HepG2 (cell line): ENCODE measurements around the gene CMIP. TPM values are rescaled to one million over a fixed set of nuclear protein-coding genes. Genes with fewer than 3 reads are reported as not detected.

ENCODE experiments used
- ATAC-seq: fragments of 200-7000 bp; cut with Tn5 transposase; 3 replicates; pipeline ENCODE4 v1.9.1; 2020; ENCODE audit warnings: mild to moderate bottlenecking, moderate library complexity
- BruUV-seq: library from RNA; stranded (reverse); fragments of 400-500 nt; replicated peaks from 2 replicates; lab custom pipeline; 2021; lab: Mats Ljungman, UMichigan
- CTCF ChIA-PET: fragments of 300-600 bp; formaldehyde crosslinking; extraction: SDS; loops from one replicate; lab custom pipeline; 2021; ENCODE audit warnings: low total read pairs, inconsistent platforms, low intra/inter-chr PET ratio; lab: Yijun Ruan, JAX
- POLR2A ChIA-PET: fragments of 350-600 bp; sonication (Branson Sonifier 250); formaldehyde crosslinking; loops from one replicate; lab custom pipeline; 2020; ENCODE audit warnings: antibody characterized with exemption, inconsistent platforms; lab: Yijun Ruan, JAX
- DNase-seq: peaks from one replicate; pipeline ENCODE4 v3.0.0-alpha.2; 2015; ENCODE audit warnings: low spot score
- FAIRE-seq: peaks from 3 replicates; lab custom pipeline; 2011; peaks lifted over from hg19 to GRCh38; lab: Jason Lieb, UNC
- H2AFZ ChIP-seq: one replicate; pipeline ENCODE4 v1.6.1; 2011; ENCODE audit warnings: low read length, inconsistent platforms
- H3K27ac ChIP-seq: fragments of 300-600 bp; 3 replicates; pipeline ENCODE4 v1.8.0; 2011; ENCODE audit warnings: mixed run types, mild to moderate bottlenecking, mixed read lengths, low read length, inconsistent platforms; ENCODE audit not compliant: insufficient read depth; ENCODE audit errors: extremely low read length
- H3K27me3 ChIP-seq, 2 experiments: fragments of 200-600 bp in 1 of 2; 2 replicates in 1 of 2; 3 replicates in 1 of 2; pipeline versions ENCODE4 v1.6.0 to v1.8.0; 2011; ENCODE audit warnings: low read length in 2 of 2, mild to moderate bottlenecking in 2 of 2, moderate library complexity in 2 of 2, inconsistent platforms in 1 of 2; ENCODE audit not compliant: insufficient read depth in 2 of 2, control insufficient read depth in 1 of 2
- H3K36me3 ChIP-seq, 2 experiments: fragments of 200-600 bp in 1 of 2; replicated peaks in 1 of 2; 2 replicates in 1 of 2; 3 replicates in 1 of 2; pipeline versions ENCODE4 v1.5.1 to v1.8.0; 2011; ENCODE audit warnings: low read length in 2 of 2, inconsistent platforms in 1 of 2; ENCODE audit not compliant: insufficient read depth in 2 of 2, control insufficient read depth in 1 of 2
- H3K4me1 ChIP-seq: 2 replicates; pipeline ENCODE4 v1.5.1; 2012; ENCODE audit warnings: low read length, inconsistent platforms; ENCODE audit not compliant: insufficient read depth
- H3K4me2 ChIP-seq: 2 replicates; pipeline ENCODE4 v1.6.0; 2011; ENCODE audit warnings: low read depth, low read length, inconsistent platforms
- H3K4me3 ChIP-seq, 3 experiments: fragments of 200-600 bp in 1 of 3; sonication (generic), shearing (Covaris generic) in 1 of 3; replicated peaks in 1 of 3; 2 replicates each; pipeline ENCODE4 v1.5.1; 2011 to 2016; ENCODE audit warnings: low read length in 3 of 3, inconsistent platforms in 2 of 3, low read depth in 2 of 3, mild to moderate bottlenecking in 2 of 3, control low read depth in 1 of 3, mixed read lengths in 1 of 3; ENCODE audit not compliant: insufficient read depth in 1 of 3
- H3K79me2 ChIP-seq: one replicate; pipeline ENCODE4 v1.6.1; 2011; ENCODE audit warnings: low read length, inconsistent platforms; ENCODE audit not compliant: insufficient read depth
- H3K9ac ChIP-seq: 2 replicates; pipeline ENCODE4 v1.6.0; 2011; ENCODE audit warnings: mild to moderate bottlenecking, low read depth, low read length, inconsistent platforms; ENCODE audit not compliant: insufficient read depth
- H3K9me3 ChIP-seq: 2 replicates; pipeline ENCODE4 v1.5.1; 2012; ENCODE audit warnings: mild to moderate bottlenecking, low read length
- H4K20me1 ChIP-seq: 2 replicates; pipeline ENCODE4 v1.6.0; 2011; ENCODE audit warnings: inconsistent platforms, mild to moderate bottlenecking, low read length, moderate library complexity; ENCODE audit not compliant: insufficient read depth
- ATRX ChIP-seq: sonication (generic); formaldehyde crosslinking; IDR thresholded peaks from 2 replicates; pipeline ENCODE4 v1.4.0; 2020; ENCODE audit warnings: missing genetic modification reagents, borderline replicate concordance
- CENPT ChIP-seq: sonication (generic); formaldehyde crosslinking; IDR thresholded peaks from 2 replicates; pipeline ENCODE4 v1.8.0; 2022; ENCODE audit warnings: low read depth, mild to moderate bottlenecking, moderate library complexity, missing genetic modification reagents
- GRHL1 ChIP-seq: sonication (generic); formaldehyde crosslinking; conservative IDR thresholded peaks from 2 replicates; pipeline ENCODE4 v1.8.0; 2022; ENCODE audit warnings: missing genetic modification reagents
- ISX ChIP-seq: sonication (generic); formaldehyde crosslinking; conservative IDR thresholded peaks from 2 replicates; pipeline ENCODE4 v1.5.0; 2020; ENCODE audit warnings: missing genetic modification reagents
- MIER2 ChIP-seq: IDR thresholded peaks from 2 replicates; pipeline ENCODE4 v1.6.1; 2016; ENCODE audit warnings: missing biosample characterization, missing genetic modification reagents
- RNF2 ChIP-seq: fragments of 450-650 bp; conservative IDR thresholded peaks from 2 replicates; pipeline ENCODE4 v1.6.1; 2016; ENCODE audit warnings: low read depth
- RORA ChIP-seq: sonication (generic); formaldehyde crosslinking; IDR thresholded peaks from 2 replicates; pipeline ENCODE4 v1.5.0; 2020; ENCODE audit warnings: mild to moderate bottlenecking, missing genetic modification reagents, moderate library complexity
- TBX3 ChIP-seq: fragments of 450-650 bp; IDR thresholded peaks from 2 replicates; pipeline ENCODE4 v1.6.1; 2017; ENCODE audit warnings: antibody characterized with exemption, mild to moderate bottlenecking, inconsistent platforms, borderline replicate concordance
- ZMYM3 ChIP-seq: sonication (generic); formaldehyde crosslinking; IDR thresholded peaks from 2 replicates; pipeline ENCODE4 v1.5.1; 2020; ENCODE audit warnings: mild to moderate bottlenecking, missing genetic modification reagents
- ZNF205 ChIP-seq: IDR thresholded peaks from 2 replicates; pipeline ENCODE4 v1.6.1; 2018; ENCODE audit warnings: missing biosample characterization, missing genetic modification reagents
- ZNF407 ChIP-seq: sonication (generic); formaldehyde crosslinking; IDR thresholded peaks from one replicate; pipeline ENCODE4 v1.5.1; 2020; ENCODE audit warnings: mild to moderate bottlenecking, missing genetic modification reagents; ENCODE audit errors: not compliant biosample characterization
- ZNF761 ChIP-seq: sonication (generic); formaldehyde crosslinking; conservative IDR thresholded peaks from 2 replicates; pipeline ENCODE4 v1.4.0; 2020; ENCODE audit warnings: mild to moderate bottlenecking, missing genetic modification reagents
- WGBS: methylation state at CpG from one replicate; pipeline ENCODE4 v1.1.6; 2017; ENCODE audit warnings: low lambda C conversion rate; 5-methylcytosine and 5-hydroxymethylcytosine counted together
- in situ Hi-C: cut with HindIII; loops from 2 replicates; pipeline ENCODE4 v1.10.0; 2017; ENCODE audit warnings: low pct_unique_long_range_greater_than_20kb; ENCODE audit not compliant: extremely low pct_ligation_motif_present
- intact Hi-C: fragments of 100-400 bp; cut with micrococcal nuclease; formaldehyde crosslinking; loops from one replicate; pipeline ENCODE4 v1.10.0; 2022; ENCODE audit not compliant: unreplicated experiment
- polyA plus RNA-seq, 8 experiments: library from polyadenylated mRNA; depleted of rRNA in 3 of 8; stranded (reverse) in 7 of 8; unstranded in 1 of 8; fragments of >200 nt; fragmentation: Illumina TruSeq in 4 of 8; extraction: Trizol in 4 of 8; gene quantifications; 2 replicates each; pipeline versions ENCODE4 v1.2.1 to v1.2.3, GENCODE V29; 2011 to 2016; ENCODE audit warnings: low read depth in 4 of 8, missing spikeins in 1 of 8, mixed read lengths in 1 of 8; ENCODE audit not compliant: insufficient read depth in 1 of 8
- total RNA-seq, 5 experiments: library from RNA; depleted of rRNA; stranded (reverse); fragments of >200 nt; fragmentation: Illumina TruSeq; extraction: Trizol; gene quantifications; 2 replicates each; pipeline ENCODE4 v1.2.3, GENCODE V29; 2016; ENCODE audit warnings: low read depth in 1 of 5
- TF ChIP-seq, protein P1 (sequence below): IDR thresholded peaks from 2 replicates; pipeline ENCODE4 v1.6.1; 2016; ENCODE audit warnings: mild to moderate bottlenecking

CMIP gene
- total and polyA plus RNA-seq, 2 of the 13 experiments (the other 11 are each of a cell fraction or from before 2014, with no cell fraction given): 10.9 to 18.1 TPM

DNA sequence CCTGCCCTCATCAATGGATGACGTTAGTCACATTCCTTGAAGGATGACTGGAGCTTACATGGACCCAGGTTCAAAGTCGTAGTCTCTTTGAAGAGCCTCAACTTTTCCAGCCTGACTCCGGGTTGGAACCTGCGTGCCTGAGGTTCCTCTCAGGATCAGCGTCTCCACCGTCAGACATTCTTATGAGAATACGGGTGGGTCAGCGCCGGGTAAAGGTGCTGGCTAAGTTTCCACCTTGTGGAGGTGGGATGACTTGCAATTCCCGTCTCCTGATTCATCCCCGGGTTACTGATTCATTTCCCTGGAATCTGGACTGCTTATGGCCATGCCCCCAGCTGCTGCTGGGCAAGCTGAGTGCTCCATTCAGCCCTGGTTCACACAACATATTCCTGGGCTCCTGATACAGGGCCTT lies 38.9 kb upstream of the CMIP start:
- ATAC-seq (peak; percentile 85), FAIRE-seq (peak; percentile 91), DNase-seq (peak; percentile 91)
- no peaks in the 10 kb centered on the region for H3K79me2 ChIP-seq
- in situ Hi-C loops (no loop called here), intact Hi-C loops (loop anchor here (2.0 kb wide), 1 partner anchor 25 kb away; no protein-coding TSS in a partner anchor)
- no peaks in the 10 kb centered on the region for H3K9me3 ChIP-seq
- H3K9ac ChIP-seq: no peak overlapping the region
- H2AFZ ChIP-seq: no peak overlapping the region
- H3K27ac ChIP-seq: no peak overlapping the region
- no peaks in the 10 kb centered on the region for H4K20me1 ChIP-seq
- H3K27me3 ChIP-seq: peaks cover 2 to 4% of the 10 kb centered on the region in 2 experiments; a peak in 3 of 5 replicates
- under 1% methylated on average over 11 of the region's 11 CpGs for WGBS
- peaks cover 33% of the 10 kb centered on the region for H3K4me1 ChIP-seq
- H3K4me3 ChIP-seq: peak overlapping the region in 2 of 3 experiments; percentile 39 to 57; a peak in 3 of 6 replicates
- H3K4me2 ChIP-seq: peak overlapping the region; percentile 84
- ChIA-PET POLR2A (interaction anchor here (0.6 to 1.2 kb wide), 5 partner anchors 11 to 144 kb away, joined by 3 to 7 read pairs (median 4); no protein-coding TSS in a partner anchor), CTCF (interaction anchor here (0.8 to 4.0 kb wide), 2 partner anchors 292 to 317 kb away, joined by 3 to 25 read pairs; no protein-coding TSS in a partner anchor)
- no TSS peak for BruUV-seq
- H3K36me3 ChIP-seq: no peaks in the 10 kb centered on the region
- no peak for TF ChIP-seq TBX3
- no peak for TF ChIP-seq CENPT
- TF ChIP-seq MIER2: no peak
- TF ChIP-seq RORA (CRISPR knock-in tag): no peak
- no peak for TF ChIP-seq GRHL1 (CRISPR knock-in tag)
- TF ChIP-seq ATRX: no peak
- no peak for TF ChIP-seq ISX (CRISPR knock-in tag)
- TF ChIP-seq RNF2: 0 out of 2 replicates have a peak, but pooled peaks have one; percentile 30
- TF ChIP-seq ZNF205 (CRISPR knock-in tag): peak; percentile 87
- TF ChIP-seq, protein P1, sequence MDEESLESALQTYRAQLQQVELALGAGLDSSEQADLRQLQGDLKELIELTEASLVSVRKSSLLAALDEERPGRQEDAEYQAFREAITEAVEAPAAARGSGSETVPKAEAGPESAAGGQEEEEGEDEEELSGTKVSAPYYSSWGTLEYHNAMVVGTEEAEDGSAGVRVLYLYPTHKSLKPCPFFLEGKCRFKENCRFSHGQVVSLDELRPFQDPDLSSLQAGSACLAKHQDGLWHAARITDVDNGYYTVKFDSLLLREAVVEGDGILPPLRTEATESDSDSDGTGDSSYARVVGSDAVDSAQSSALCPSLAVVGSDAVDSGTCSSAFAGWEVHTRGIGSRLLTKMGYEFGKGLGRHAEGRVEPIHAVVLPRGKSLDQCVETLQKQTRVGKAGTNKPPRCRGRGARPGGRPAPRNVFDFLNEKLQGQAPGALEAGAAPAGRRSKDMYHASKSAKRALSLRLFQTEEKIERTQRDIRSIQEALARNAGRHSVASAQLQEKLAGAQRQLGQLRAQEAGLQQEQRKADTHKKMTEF (CRISPR knock-in tag): peak; percentile 37; the same call in 1 of the 2 replicates
- no peak for TF ChIP-seq ZNF761 (CRISPR knock-in tag)
- TF ChIP-seq ZMYM3 (CRISPR knock-in tag): no peak
- no peak for TF ChIP-seq ZNF407 (CRISPR knock-in tag)
